SK-N-SH treated with all-trans-retinoic acid at 6 μM for 48 hours (cell line): ENCODE results near the gene TMEM91.
A peak's percentile ranks its signal among the peaks of the same experiment; 100 is the strongest.

ENCODE experiments used
- ATAC-seq: fragments of 200-7000 bp; cut with Tn5 transposase; 3 replicates; pipeline ENCODE4 v1.9.1; 2020; ENCODE audit warnings: mild to moderate bottlenecking, moderate library complexity
- ARNTL ChIP-seq: fragments of 450-650 bp; formaldehyde crosslinking; IDR thresholded peaks from 2 replicates; pipeline ENCODE4 v1.5.0; 2020; ENCODE audit warnings: low read depth, mild to moderate bottlenecking, moderate library complexity, borderline replicate concordance
- BACH2 ChIP-seq: fragments of 250-450 bp; sonication (Bioruptor Pico); IDR thresholded peaks from 2 replicates; pipeline ENCODE4 v1.9.0; 2021; ENCODE audit warnings: mild to moderate bottlenecking, borderline replicate concordance
- CSDC2 ChIP-seq: fragments of 250-450 bp; sonication (Bioruptor Pico); IDR thresholded peaks from 2 replicates; pipeline ENCODE4 v1.5.0; 2020; ENCODE audit warnings: mild to moderate bottlenecking, moderate library complexity
- ESRRG ChIP-seq: fragments of 250-450 bp; sonication (Bioruptor Pico); IDR thresholded peaks from 2 replicates; pipeline ENCODE4 v1.6.1; 2021; ENCODE audit warnings: mild to moderate bottlenecking
- GLIS3 ChIP-seq: fragments of 250-450 bp; sonication (Bioruptor Pico); IDR thresholded peaks from 2 replicates; pipeline ENCODE4 v1.5.0; 2020; ENCODE audit warnings: mild to moderate bottlenecking, moderate library complexity
- ISL1 ChIP-seq: fragments of 250-450 bp; sonication (Bioruptor Pico); IDR thresholded peaks from 2 replicates; pipeline ENCODE4 v2.1.2; 2022; ENCODE audit warnings: mild to moderate bottlenecking, moderate library complexity
- PPARA ChIP-seq: fragments of 250-450 bp; sonication (Bioruptor Pico); IDR thresholded peaks from 2 replicates; pipeline ENCODE4 v1.5.0; 2020; ENCODE audit warnings: mild to moderate bottlenecking, borderline replicate concordance
- SNAI2 ChIP-seq: fragments of 250-450 bp; sonication (Bioruptor Pico); IDR thresholded peaks from 2 replicates; pipeline ENCODE4 v1.5.0; 2020; ENCODE audit warnings: mild to moderate bottlenecking, moderate library complexity
- TCF4 ChIP-seq: fragments of 250-450 bp; sonication (Bioruptor Pico); IDR thresholded peaks from 2 replicates; pipeline ENCODE4 v1.8.0; 2021; ENCODE audit warnings: mild to moderate bottlenecking, moderate library complexity, borderline replicate concordance
- TOX ChIP-seq: fragments of 250-450 bp; sonication (Bioruptor Pico); IDR thresholded peaks from 2 replicates; pipeline ENCODE4 v1.8.0; 2021; ENCODE audit warnings: mild to moderate bottlenecking, moderate library complexity, borderline replicate concordance
- ZC3H10 ChIP-seq: fragments of 250-450 bp; sonication (Bioruptor Pico); IDR thresholded peaks from 2 replicates; pipeline ENCODE4 v1.5.1; 2021; ENCODE audit warnings: mild to moderate bottlenecking, moderate library complexity
- ZFP3 ChIP-seq: fragments of 250-450 bp; sonication (Bioruptor Pico); IDR thresholded peaks from 2 replicates; pipeline ENCODE4 v1.5.0; 2020; ENCODE audit warnings: mild to moderate bottlenecking, moderate library complexity
- ZFP30 ChIP-seq: fragments of 450-650 bp; formaldehyde crosslinking; IDR thresholded peaks from 2 replicates; pipeline ENCODE4 v1.5.0; 2022; ENCODE audit warnings: mild to moderate bottlenecking, moderate library complexity
- ZNF70 ChIP-seq: fragments of 450-650 bp; formaldehyde crosslinking; IDR thresholded peaks from 2 replicates; pipeline ENCODE4 v1.5.0; 2020; ENCODE audit warnings: mild to moderate bottlenecking, moderate library complexity
- ZNF8 ChIP-seq: fragments of 450-650 bp; formaldehyde crosslinking; IDR thresholded peaks from 2 replicates; pipeline ENCODE4 v1.5.0; 2020; ENCODE audit warnings: mild to moderate bottlenecking, moderate library complexity
- TF ChIP-seq, protein P1 (sequence below): fragments of 250-450 bp; sonication (Bioruptor Pico); IDR thresholded peaks from 2 replicates; pipeline ENCODE4 v1.8.0; 2021; ENCODE audit warnings: low read depth, mild to moderate bottlenecking, moderate library complexity, borderline replicate concordance
- TF ChIP-seq, protein P2 (sequence below): fragments of 250-450 bp; sonication (Bioruptor Pico); IDR thresholded peaks from 2 replicates; pipeline ENCODE4 v1.5.1; 2020; ENCODE audit warnings: low read depth, mild to moderate bottlenecking, moderate library complexity
- TF ChIP-seq, protein P3 (sequence below): fragments of 250-450 bp; sonication (Bioruptor Pico); IDR thresholded peaks from 2 replicates; pipeline ENCODE4 v1.5.0; 2020; ENCODE audit warnings: mild to moderate bottlenecking, moderate library complexity
- TF ChIP-seq, protein P4 (sequence below): fragments of 250-450 bp; sonication (Bioruptor Pico); IDR thresholded peaks from 2 replicates; pipeline ENCODE4 v1.8.0; 2020; ENCODE audit warnings: mild to moderate bottlenecking, moderate library complexity, borderline replicate concordance

The TMEM91 gene

DNA sequence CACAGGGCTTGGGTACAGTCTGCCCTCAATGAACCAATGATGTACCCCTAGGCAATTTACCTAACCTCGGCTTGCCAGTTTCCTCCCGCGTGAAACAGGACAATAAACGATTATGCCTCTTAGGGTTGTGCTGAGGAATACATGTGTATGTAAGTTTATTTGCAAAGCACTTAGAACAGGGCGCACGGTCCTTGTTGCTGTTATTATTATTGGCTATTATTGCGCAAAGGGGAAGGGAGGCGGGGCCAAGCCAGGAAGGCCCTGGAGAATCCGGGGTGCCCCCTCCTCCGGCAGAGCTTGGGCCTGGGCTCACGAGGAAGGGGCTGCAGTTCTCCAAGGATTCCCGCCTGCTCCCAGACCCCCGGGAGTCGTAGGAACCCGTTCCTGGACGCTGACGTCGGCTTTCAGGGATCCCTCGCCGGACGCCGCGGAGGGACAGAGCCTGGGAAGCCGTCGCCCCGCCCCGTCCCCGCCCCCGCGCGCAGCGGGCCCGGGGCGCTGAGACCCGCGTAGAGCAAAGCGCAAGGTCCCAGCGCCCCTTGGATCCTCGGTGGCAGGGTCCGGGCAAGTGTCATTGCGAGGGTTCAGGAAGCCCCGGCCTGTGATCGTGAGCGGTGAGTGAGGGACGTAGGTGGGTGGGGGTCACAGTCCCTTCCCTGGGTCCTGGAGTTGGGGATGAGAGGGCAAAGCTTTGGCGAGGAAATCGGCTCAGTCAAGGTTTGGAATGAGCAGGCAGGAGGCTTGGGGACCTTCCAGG lies at the start of gene TMEM91:
TMEM91 (plus strand) TSS at position 293 of the 757 bp plus-strand sequence. CDS start 1,777 bp downstream, outside the sequence.
- ATAC-seq, result peak; percentile 15; the same call in 1 of the 3 replicates
- TF ChIP-seq ISL1 (no peak), CSDC2 (CRISPR knock-in tag) (no peak), PPARA (CRISPR knock-in tag) (no peak), SNAI2 (no peak), TOX (CRISPR knock-in tag) (no peak), ZFP30 (CRISPR knock-in tag) (no peak), TCF4 (CRISPR knock-in tag) (no peak), ZFP3 (CRISPR knock-in tag) (no peak), ZNF70 (CRISPR knock-in tag) (no peak), GLIS3 (CRISPR knock-in tag) (no peak), BACH2 (CRISPR knock-in tag) (no peak), ZNF8 (no peak), ARNTL (CRISPR knock-in tag) (no peak), ESRRG (no peak)
- TF ChIP-seq, protein P1, sequence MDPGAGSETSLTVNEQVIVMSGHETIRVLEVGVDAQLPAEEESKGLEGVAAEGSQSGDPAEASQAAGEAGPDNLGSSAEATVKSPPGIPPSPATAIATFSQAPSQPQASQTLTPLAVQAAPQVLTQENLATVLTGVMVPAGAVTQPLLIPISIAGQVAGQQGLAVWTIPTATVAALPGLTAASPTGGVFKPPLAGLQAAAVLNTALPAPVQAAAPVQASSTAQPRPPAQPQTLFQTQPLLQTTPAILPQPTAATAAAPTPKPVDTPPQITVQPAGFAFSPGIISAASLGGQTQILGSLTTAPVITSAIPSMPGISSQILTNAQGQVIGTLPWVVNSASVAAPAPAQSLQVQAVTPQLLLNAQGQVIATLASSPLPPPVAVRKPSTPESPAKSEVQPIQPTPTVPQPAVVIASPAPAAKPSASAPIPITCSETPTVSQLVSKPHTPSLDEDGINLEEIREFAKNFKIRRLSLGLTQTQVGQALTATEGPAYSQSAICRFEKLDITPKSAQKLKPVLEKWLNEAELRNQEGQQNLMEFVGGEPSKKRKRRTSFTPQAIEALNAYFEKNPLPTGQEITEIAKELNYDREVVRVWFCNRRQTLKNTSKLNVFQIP, result no peak
- TF ChIP-seq, protein P2, sequence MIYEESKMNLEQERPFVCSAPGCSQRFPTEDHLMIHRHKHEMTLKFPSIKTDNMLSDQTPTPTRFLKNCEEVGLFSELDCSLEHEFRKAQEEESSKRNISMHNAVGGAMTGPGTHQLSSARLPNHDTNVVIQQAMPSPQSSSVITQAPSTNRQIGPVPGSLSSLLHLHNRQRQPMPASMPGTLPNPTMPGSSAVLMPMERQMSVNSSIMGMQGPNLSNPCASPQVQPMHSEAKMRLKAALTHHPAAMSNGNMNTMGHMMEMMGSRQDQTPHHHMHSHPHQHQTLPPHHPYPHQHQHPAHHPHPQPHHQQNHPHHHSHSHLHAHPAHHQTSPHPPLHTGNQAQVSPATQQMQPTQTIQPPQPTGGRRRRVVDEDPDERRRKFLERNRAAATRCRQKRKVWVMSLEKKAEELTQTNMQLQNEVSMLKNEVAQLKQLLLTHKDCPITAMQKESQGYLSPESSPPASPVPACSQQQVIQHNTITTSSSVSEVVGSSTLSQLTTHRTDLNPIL (CRISPR knock-in tag), result no peak
- TF ChIP-seq, protein P3, sequence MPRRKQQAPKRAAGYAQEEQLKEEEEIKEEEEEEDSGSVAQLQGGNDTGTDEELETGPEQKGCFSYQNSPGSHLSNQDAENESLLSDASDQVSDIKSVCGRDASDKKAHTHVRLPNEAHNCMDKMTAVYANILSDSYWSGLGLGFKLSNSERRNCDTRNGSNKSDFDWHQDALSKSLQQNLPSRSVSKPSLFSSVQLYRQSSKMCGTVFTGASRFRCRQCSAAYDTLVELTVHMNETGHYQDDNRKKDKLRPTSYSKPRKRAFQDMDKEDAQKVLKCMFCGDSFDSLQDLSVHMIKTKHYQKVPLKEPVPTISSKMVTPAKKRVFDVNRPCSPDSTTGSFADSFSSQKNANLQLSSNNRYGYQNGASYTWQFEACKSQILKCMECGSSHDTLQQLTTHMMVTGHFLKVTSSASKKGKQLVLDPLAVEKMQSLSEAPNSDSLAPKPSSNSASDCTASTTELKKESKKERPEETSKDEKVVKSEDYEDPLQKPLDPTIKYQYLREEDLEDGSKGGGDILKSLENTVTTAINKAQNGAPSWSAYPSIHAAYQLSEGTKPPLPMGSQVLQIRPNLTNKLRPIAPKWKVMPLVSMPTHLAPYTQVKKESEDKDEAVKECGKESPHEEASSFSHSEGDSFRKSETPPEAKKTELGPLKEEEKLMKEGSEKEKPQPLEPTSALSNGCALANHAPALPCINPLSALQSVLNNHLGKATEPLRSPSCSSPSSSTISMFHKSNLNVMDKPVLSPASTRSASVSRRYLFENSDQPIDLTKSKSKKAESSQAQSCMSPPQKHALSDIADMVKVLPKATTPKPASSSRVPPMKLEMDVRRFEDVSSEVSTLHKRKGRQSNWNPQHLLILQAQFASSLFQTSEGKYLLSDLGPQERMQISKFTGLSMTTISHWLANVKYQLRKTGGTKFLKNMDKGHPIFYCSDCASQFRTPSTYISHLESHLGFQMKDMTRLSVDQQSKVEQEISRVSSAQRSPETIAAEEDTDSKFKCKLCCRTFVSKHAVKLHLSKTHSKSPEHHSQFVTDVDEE, result no peak
- TF ChIP-seq, protein P4, sequence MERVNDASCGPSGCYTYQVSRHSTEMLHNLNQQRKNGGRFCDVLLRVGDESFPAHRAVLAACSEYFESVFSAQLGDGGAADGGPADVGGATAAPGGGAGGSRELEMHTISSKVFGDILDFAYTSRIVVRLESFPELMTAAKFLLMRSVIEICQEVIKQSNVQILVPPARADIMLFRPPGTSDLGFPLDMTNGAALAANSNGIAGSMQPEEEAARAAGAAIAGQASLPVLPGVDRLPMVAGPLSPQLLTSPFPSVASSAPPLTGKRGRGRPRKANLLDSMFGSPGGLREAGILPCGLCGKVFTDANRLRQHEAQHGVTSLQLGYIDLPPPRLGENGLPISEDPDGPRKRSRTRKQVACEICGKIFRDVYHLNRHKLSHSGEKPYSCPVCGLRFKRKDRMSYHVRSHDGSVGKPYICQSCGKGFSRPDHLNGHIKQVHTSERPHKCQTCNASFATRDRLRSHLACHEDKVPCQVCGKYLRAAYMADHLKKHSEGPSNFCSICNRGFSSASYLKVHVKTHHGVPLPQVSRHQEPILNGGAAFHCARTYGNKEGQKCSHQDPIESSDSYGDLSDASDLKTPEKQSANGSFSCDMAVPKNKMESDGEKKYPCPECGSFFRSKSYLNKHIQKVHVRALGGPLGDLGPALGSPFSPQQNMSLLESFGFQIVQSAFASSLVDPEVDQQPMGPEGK (CRISPR knock-in tag), result no peak

DNA sequence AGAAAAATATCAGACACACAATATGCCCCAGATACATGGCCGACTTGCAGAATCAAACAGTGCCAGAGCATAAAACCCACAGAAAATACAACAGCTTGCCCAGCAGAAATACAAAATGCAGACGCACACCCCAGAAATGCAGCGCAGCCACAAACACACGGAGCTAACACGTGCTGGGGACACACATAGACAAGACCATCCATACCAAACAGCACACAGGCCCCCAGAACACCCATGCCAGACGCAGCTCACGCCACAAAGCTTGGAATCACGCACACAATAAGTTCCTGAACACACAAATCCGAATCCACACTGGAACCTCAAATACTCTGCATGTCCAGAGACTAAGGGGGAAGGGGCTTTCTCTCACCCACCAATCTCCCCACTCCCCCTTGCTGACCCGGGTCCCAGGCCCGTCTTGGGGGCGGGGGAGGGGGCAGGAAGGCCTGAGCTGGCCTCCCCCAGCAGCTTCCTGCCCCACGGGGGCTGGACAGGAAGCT lies 49.2 kb upstream of the TMEM91 start:
- no peak for ATAC-seq
- TF ChIP-seq TCF4 (CRISPR knock-in tag), result no peak

DNA sequence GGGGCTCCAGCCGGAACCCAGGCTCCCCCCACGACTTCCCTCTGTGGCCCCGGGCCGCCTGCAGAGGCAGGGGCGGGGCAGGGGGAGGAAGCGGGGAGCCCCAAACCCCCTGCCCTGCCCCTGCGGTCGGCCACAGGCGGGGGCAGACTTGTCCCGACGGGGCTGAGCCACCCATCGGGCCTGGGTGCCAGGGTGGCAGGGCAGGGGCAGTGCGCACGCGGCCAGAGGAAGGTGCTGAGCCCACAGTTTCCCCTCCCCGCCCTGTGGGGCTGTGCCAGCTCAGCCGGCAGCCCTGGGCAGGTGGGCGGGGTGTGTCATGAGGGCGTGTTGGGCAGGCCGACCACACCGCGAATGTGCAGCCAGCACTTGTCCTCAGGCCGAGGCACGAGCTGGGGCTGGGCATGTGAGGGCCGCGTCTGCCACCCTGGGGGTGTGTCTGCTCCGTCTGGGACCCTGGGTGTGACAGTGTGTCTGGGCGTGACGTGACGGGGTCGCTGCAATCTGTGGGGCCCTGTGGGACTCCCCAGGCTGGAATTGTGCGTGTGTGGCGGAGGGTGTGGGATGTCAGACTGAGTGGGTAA lies 48.7 kb upstream of the TMEM91 start:
- ATAC-seq, result no peak
- no peak for TF ChIP-seq CSDC2 (CRISPR knock-in tag)
- no peak for TF ChIP-seq ZC3H10 (CRISPR knock-in tag)
- TF ChIP-seq, protein P4 (CRISPR knock-in tag), result no peak
- no peak for TF ChIP-seq GLIS3 (CRISPR knock-in tag)
- TF ChIP-seq, protein P1, result no peak
- no peak for TF ChIP-seq ARNTL (CRISPR knock-in tag)
- no peak for TF ChIP-seq ZNF8
- no peak for TF ChIP-seq PPARA (CRISPR knock-in tag)
- TF ChIP-seq, protein P2 (CRISPR knock-in tag), result no peak
- no peak for TF ChIP-seq ESRRG
- TF ChIP-seq, protein P3, result no peak
- TF ChIP-seq ZFP3 (CRISPR knock-in tag), result no peak
